ENCODE measurements around the gene RPL10A.
"Not testable (repeated sequence)": the region's sequence is repeated elsewhere in the genome, so short reads cannot be mapped to it uniquely, and the experiment has no call there.

Gene RPL10A

DNA sequence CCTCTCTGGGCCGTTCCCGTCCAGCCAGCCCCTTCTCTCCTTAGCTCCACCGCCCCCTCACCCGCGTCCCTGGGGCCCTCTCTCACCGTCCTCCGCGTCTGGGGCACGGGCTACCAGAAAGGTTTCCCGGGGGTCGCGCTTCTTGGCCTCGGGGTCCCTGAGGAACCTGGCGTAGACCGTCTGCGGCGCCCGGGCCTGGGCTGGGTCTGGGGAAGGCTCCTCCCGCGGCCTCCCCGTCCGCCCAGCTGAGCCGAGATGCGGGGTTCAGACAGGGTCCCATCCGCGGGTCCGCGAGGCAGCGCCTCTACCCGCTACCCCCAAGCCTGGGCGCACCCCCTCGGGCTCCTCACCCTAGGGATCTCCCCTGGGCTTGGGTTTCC lies 43.4 kb downstream of the RPL10A start:
- no peak for DNase-seq (ENCODE audit: low read depth in 2 of 2)

DNA sequence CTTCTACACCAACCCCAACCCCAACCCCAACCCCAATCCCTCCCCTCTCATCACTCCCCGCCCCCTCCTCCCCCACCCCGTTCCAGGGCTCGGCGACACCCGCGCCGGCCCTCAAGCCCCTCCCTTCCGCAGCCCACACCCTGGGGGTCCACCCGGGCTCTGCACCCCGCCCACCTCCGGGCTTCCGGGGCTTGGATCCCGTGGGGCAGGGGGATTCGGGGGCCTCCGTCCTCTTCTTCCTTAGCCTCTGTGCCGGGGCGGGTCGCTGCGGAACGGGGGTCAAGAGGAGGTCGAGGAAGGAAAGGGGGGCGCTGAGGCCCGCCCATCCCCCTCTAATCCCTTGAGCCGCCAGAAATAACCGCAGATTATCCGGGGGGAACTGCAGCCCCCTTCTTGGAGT lies 43.8 kb downstream of the RPL10A start:
- no peak for DNase-seq (ENCODE audit: low read depth in 2 of 2)

DNA sequence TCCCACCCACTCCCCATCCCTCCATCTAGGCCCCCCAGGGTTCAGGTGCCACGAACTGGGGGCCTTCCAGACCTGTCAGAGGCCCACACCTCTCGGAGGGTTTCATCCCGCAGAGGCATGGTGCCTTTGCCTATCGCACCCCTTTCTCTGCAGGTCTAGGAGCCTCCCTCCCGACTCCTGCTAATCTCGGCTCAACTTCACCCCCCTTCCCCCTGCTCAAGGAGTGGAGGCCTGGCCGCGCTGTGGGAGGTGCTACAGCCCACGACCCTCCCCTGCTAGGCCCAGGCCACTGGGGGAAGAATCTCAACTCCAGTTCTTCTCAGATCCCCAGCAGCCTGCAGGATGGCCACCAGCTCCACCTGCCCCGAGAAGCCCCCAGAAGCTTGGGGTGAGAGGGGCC lies 44.5 kb downstream of the RPL10A start, which contains the start of gene TULP1:
Gene TULP1, minus strand, starts transcription at position 157 of the 400 bp plus-strand sequence. Its CDS starts 38 bp downstream, at position 119.
- DNase-seq (ENCODE audit: low read depth in 2 of 2), result no peak

DNA sequence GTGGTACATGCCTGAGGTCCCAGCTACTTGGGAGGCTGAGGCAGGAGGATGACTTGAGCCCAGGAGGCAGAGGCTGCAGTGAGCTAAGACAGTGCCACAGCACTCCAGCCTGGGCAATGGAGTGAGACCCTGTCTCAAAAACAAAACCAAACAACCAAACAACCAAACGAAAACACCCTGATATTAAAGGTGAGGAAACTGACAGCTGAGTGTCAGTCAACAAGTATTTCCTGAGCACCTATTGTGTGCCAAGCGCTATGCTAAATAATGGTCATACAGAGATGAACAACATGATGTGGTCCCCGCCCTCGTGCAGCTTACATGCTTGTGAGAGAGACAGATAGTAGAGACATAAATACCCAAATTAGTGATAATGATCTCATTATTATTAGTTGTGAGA lies 46.4 kb downstream of the RPL10A start:
- no peak for DNase-seq (ENCODE audit: low read depth in 2 of 2)

DNA sequence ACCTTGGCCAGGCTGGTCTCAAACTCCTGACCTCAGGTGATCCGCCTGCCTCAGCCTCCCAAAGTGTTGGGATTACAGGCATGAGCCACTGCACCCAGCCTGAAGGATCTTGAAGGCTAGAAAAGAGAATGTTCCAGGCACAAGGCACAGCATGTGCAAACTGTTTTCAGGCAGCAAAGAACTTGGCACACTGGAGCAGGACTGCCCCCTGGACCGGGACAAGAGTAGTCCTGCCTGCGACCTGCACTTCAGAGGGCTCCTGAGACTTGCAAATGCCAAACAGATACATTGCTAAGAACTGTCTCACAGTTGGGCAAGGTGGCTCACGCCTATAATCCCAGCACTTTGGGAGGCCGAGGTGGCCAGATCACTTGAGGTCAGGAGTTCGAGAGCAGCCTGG lies 47.7 kb downstream of the RPL10A start:
- not testable (repeated sequence) for DNase-seq (ENCODE audit: low read depth in 2 of 2)

DNA sequence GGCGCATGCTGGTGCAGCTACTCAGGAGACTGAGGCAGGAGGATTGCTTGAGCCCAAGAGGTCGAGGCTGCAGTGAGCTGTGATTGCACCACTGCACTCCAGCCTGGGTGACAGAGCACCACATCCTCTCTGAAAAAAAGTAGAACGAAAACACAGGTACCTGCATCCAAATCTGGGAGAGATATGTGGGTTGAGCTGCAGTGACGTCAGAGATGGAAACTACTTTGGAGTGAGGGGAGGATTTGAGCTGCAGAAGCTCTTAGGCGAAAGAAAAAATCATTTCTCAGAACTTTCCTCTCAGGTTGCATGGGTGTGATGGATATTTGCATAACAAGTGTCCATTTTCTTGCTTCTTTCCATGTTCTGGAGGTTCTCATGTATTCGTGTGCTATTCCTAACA lies 48.5 kb downstream of the RPL10A start:
- no peak for DNase-seq (ENCODE audit: low read depth in 2 of 2)

DNA sequence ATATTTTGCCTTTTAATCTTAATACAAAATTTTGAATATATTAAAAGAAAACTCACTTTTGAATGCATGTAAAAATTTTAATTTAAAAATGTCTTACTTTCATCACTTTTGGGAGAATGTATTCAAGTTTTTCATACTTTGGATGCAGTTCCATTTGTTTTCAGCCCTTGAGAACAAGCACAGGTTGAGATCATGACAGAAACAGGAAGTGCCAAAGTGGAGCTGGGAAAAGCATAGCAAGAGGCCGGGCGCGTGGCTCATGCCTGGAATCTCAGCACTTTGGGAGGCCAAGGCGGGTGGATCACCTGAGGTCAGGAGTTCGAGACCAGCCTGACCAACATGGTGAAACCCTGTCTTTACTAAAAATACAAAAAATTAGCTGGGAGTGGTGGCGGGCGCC lies 49.8 kb downstream of the RPL10A start:
- not testable (repeated sequence) for DNase-seq (ENCODE audit: low read depth in 2 of 2)

DNA sequence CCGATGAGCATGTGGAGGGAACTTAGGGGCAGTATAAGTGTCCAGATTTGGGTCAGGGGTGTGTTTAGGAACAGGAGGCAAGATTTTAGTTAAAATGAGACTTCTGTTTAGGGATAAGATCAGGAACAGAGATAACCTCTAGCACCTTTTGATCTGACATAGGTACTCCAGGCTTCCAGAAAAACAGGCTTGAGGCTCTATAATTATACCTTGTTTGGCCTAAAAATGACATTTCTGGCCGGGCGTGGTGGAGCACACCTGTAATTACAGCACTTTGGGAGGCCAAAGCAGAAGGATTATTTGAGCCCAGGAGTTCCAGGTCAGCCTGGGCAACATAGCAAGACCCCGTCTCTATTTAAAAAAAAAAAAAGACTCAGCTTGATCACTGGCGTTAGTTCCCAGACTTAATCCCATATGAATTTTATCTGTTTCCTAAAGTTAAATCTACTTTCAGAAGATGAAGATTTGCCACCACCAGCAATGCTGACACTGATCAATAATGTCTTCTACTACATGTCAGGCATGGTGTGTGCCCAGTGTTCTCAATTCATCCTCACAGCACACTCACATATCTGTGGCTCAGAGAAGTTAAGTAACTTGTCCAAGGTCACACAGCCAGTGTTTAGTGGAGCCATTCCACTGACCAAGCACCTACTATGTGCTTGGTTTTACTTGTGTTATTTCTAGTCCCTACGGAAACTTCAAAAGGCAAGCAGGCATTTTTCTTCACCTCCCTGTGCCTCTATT lies 50.5 kb downstream of the RPL10A start:
- no peak for DNase-seq (ENCODE audit: low read depth in 2 of 2)

DNA sequence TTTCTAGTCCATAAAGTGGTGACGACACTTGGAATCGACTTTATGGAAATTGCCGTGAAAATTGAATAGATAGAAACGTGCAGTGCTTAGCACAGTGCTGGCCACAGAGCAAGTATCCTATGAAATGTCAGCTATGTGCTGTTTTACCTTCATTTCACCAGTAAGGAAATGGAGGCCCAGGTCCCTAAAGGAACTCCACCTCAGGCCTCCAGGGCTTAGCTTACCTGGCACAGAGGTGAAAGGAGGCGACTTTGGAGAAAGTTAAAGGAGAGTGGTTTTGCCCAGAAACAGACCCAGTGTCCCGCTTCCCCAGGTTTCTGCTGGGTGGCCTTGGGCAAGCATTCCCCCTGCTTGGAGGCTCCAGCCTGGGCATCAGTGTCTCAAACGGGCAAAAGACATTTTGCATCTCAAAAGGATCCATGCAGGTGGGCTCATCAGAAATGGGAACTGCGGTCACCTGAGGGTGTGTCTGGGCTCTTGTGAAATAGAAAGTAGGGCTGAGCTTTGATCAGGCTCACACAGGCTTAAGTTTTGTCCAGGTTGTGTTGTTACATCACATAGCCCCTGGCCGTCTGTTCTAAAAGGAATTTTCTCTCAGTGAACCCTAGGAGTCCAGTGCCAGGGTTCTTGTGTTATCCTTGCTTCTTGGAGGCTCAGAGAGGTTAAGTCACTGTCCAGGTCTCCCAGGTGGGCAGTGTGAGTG lies 51.3 kb downstream of the RPL10A start:
- DNase-seq (ENCODE audit: low read depth in 2 of 2), result no peak

Data from stimulated activated CD4-positive, alpha-beta T cell treated with anti-CD3 and anti-CD28 coated beads, Interleukin-1b, Interleukin-23, amount 100 ng/mL, for 1 hour (primary cell).